IgD-negative memory B cell (primary cell): ENCODE results near the gene PAX2. TPM values are rescaled to one million over a fixed set of nuclear protein-coding genes. Genes with fewer than 3 reads are reported as not detected.

Experiments used
- H3K27ac Mint-ChIP-seq, 3 donors: one replicate each; pipeline ENCODE4 v1.8.0; 2020 to 2022; ENCODE audit warnings: mild to moderate bottlenecking in 3 of 3, mixed read lengths in 3 of 3, moderate library complexity in 1 of 3
- H3K27me3 Mint-ChIP-seq: one replicate; pipeline ENCODE4 v1.8.0; 2021; ENCODE audit warnings: mixed read lengths
- H3K36me3 Mint-ChIP-seq: one replicate; pipeline ENCODE4 v1.8.0; 2020; ENCODE audit warnings: mild to moderate bottlenecking, mixed read lengths
- H3K4me1 Mint-ChIP-seq, 3 donors: one replicate each; pipeline ENCODE4 v1.8.0; 2020 to 2022; ENCODE audit warnings: mixed read lengths in 3 of 3, mild to moderate bottlenecking in 1 of 3
- H3K4me3 Mint-ChIP-seq, 4 donors: one replicate each; pipeline ENCODE4 v1.8.0; 2020 to 2022; ENCODE audit warnings: mild to moderate bottlenecking in 4 of 4, mixed read lengths in 4 of 4, moderate library complexity in 3 of 4
- H3K9me3 Mint-ChIP-seq, 3 donors: one replicate each; pipeline ENCODE4 v1.8.0; 2020 to 2021; ENCODE audit warnings: mixed read lengths in 3 of 3, mild to moderate bottlenecking in 1 of 3
- polyA plus RNA-seq: library from polyadenylated mRNA; unstranded; fragments of 300-500 nt; fragmentation: Illumina TruSeq; gene quantifications from one replicate; pipeline ENCODE4 v1.2.3, GENCODE V29; 2021

Gene PAX2
- polyA plus RNA-seq, 1 donor from 2014 or later, result not detected

DNA sequence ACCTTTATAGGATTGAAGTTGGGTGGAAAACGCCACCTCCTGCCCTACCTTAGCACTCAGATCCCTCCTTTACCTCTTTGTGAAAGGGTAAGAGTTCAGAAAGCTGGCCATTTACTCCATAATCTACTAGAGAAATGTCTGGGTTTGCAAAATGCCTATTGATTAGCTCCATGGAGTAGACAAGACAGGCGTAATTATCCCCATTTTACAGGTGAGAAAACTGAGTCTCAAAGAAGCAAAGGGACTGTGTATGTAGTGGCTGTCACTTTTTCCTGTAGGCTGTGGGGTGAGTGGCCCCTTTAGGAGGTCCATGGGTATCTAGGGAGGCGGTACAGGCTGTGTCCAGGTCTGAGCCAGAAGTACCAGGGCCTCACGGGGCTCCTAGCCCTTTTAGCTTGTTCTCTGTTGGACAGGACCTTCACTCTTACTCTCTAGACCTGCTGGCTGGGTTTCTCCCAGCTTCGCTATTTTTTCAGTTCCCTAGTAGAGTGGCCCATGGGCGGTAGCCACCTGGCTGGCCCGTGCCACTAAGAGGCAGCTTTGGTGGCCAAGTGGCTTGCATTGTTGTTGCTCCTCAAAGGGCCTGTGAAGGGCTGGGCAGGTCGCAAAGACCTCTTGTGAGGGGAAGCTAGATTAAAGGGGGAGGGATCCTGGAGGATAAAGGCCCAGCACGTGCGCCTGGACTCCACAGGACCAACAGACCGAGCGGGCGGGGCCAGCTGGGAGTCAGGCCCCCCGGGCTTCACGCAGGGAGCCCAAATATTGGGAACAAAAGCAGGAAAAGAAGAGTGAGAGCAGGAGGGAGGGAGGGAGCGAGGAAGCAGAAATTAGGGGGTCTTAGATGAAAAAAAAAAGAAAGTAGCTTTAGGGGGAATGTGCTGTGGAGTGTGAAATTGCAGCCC is 4.7 kb upstream of the PAX2 start:
- no peak overlapping the region for H3K4me3 Mint-ChIP-seq
- peak overlapping the region; percentile 78 to 93 (median 80) for H3K27ac Mint-ChIP-seq
- H3K4me1 Mint-ChIP-seq, result peaks cover 8 to 20% (median 11%) of the 10 kb centered on the region in 3 donors
- peaks cover 75% of the 10 kb centered on the region for H3K27me3 Mint-ChIP-seq
- H3K36me3 Mint-ChIP-seq, result peaks cover 2% of the 10 kb centered on the region
- peaks cover 0 to 1% (median 0%) of the 10 kb centered on the region in 3 donors for H3K9me3 Mint-ChIP-seq

DNA sequence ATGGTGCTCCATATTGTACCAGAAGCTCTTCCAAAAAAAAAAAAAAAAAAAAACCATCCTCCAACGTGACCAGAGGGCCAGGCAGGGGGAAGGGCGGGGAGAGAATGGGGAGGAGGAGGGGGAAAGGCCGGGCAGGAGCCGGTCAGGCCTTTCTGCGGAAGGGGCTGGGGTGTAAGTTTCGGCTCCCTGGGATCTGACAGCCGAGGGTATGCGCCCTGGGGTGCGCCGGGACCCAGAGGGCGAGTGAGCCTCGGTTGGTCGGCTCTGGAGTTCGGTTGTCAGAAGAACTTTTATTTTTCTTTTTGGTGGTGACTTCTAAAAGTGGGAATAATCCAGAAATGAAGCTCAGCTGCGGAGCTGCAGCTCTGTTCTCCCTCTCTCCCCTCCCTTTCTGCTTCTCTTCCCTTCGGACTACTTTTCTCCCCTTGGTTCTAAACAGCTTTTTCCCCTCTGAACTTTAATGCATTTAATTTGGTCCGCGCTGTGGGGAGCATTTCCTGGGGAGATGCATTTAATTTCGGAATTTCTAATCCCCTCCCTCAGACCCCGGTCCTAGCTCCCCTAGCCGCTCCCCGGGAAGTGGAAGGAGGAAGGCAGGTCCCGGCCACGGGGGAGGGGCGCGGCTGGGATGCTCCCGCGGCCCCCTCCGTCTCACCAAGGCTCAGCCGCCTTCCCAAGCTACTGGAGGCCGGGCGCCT is 3.9 kb upstream of the PAX2 start:
- Mint-ChIP-seq H3K4me1 (peaks cover 13 to 23% (median 15%) of the 10 kb centered on the region in 3 donors), H3K27ac (no peak overlapping the region), H3K27me3 (peaks cover 75% of the 10 kb centered on the region), H3K9me3 (peaks cover 0 to 1% (median 0%) of the 10 kb centered on the region in 3 donors), H3K4me3 (no peak overlapping the region), H3K36me3 (peaks cover 5% of the 10 kb centered on the region)

GRCh38 chr10:100742076-100742771 is 3.2 kb upstream of the PAX2 start:
- H3K9me3 Mint-ChIP-seq, result peaks cover 0 to 1% (median 0%) of the 10 kb centered on the region in 3 donors
- peak overlapping the region in 1 of 3 donors; percentile 68 for H3K27ac Mint-ChIP-seq
- peaks cover 73% of the 10 kb centered on the region for H3K27me3 Mint-ChIP-seq
- H3K4me1 Mint-ChIP-seq, result peaks cover 18 to 24% (median 19%) of the 10 kb centered on the region in 3 donors
- peak overlapping the region in 3 of 4 donors; percentile 25 to 83 (median 64) for H3K4me3 Mint-ChIP-seq
- peaks cover 5% of the 10 kb centered on the region for H3K36me3 Mint-ChIP-seq

GRCh38 chr10:100742936-100743335 is 2.4 kb upstream of the PAX2 start:
- peaks cover 19 to 23% (median 20%) of the 10 kb centered on the region in 3 donors for H3K4me1 Mint-ChIP-seq
- H3K27me3 Mint-ChIP-seq, result peaks cover 69% of the 10 kb centered on the region
- H3K27ac Mint-ChIP-seq, result peak overlapping the region in 1 of 3 donors; percentile 68
- peaks cover 5% of the 10 kb centered on the region for H3K36me3 Mint-ChIP-seq
- H3K4me3 Mint-ChIP-seq, result peak overlapping the region in 2 of 4 donors; percentile 60 to 64
- H3K9me3 Mint-ChIP-seq, result peaks cover 0 to 1% (median 0%) of the 10 kb centered on the region in 3 donors

GRCh38 chr10:100743626-100744135 is 1.7 kb upstream of the PAX2 start:
- peaks cover 5% of the 10 kb centered on the region for H3K36me3 Mint-ChIP-seq
- H3K4me1 Mint-ChIP-seq, result peaks cover 17 to 21% (median 20%) of the 10 kb centered on the region in 3 donors
- peaks cover 0 to 1% (median 0%) of the 10 kb centered on the region in 3 donors for H3K9me3 Mint-ChIP-seq
- H3K27me3 Mint-ChIP-seq, result peaks cover 63% of the 10 kb centered on the region
- peak overlapping the region; percentile 5 to 50 (median 19) for H3K27ac Mint-ChIP-seq
- peak overlapping the region in 3 of 4 donors; percentile 13 to 80 (median 52) for H3K4me3 Mint-ChIP-seq

- peaks cover 20 to 26% (median 22%) of the 10 kb centered on the region in 3 donors for H3K4me1 Mint-ChIP-seq
- peaks cover 5% of the 10 kb centered on the region for H3K36me3 Mint-ChIP-seq
- peak overlapping the region in 2 of 3 donors; percentile 19 to 73 for H3K27ac Mint-ChIP-seq
- peaks cover 68% of the 10 kb centered on the region for H3K27me3 Mint-ChIP-seq
- H3K9me3 Mint-ChIP-seq, result peaks cover 0 to 1% (median 0%) of the 10 kb centered on the region in 3 donors
- H3K4me3 Mint-ChIP-seq, result peak overlapping the region in 3 of 4 donors; percentile 65 to 74 (median 69)
These were observed 1.0 kb upstream of the PAX2 start for GRCh38 chr10:100744136-100744986.

GRCh38 chr10:100745882-100746783 is 751 bp downstream of the PAX2 start:
- Mint-ChIP-seq H3K4me1 (peaks cover 20 to 27% (median 24%) of the 10 kb centered on the region in 3 donors), H3K9me3 (peaks cover 0 to 1% (median 0%) of the 10 kb centered on the region in 3 donors), H3K4me3 (peak overlapping the region; percentile 67 to 96 (median 80)), H3K27ac (peak overlapping the region in 2 of 3 donors; percentile 33 to 74), H3K27me3 (peaks cover 68% of the 10 kb centered on the region), H3K36me3 (peaks cover 3% of the 10 kb centered on the region)

DNA sequence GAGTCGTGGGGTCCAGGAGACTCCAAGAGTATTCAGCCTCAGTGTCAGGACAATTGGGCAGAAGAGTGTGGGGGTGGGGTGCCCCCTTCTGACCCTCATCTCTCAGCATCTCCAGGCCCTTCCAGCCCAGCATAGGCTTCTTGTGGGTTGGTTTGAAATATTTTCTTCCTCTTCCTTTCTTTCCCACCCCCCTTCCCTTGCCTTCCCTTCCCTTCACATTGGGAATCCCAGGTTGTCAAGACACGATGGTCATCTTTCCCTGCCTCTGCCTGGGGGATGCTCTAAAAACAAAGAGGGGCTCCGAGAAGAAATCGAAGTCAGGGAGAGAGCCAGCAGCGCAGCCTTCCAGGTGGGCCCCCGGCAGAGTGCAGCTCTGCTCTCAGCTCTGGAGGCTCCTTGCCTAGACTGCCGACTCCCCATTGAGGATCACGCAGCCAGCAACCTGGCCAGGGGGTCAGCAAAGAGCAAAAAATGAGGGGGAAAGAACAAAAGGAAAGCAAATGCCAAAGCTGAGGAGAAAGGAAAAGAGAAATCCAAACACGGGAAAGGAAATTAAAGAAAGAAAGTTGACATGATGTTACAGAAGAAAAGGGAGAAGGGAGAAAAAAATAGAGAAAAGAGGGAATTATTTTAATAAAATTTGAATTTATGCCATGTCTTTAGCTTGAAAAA is 1.5 kb downstream of the PAX2 start:
- Mint-ChIP-seq H3K9me3 (peaks cover 0 to 1% (median 0%) of the 10 kb centered on the region in 3 donors), H3K36me3 (peaks cover 3% of the 10 kb centered on the region), H3K27ac (peak overlapping the region in 2 of 3 donors; percentile 74 to 78), H3K4me1 (peaks cover 20 to 27% (median 24%) of the 10 kb centered on the region in 3 donors), H3K4me3 (peak overlapping the region in 3 of 4 donors; percentile 67 to 96 (median 91)), H3K27me3 (peaks cover 74% of the 10 kb centered on the region)

GRCh38 chr10:100747456-100748230 is 2.3 kb downstream of the PAX2 start:
- Mint-ChIP-seq H3K27me3 (peaks cover 74% of the 10 kb centered on the region), H3K36me3 (peaks cover 3% of the 10 kb centered on the region), H3K27ac (peak overlapping the region in 2 of 3 donors; percentile 74 to 78), H3K4me1 (peaks cover 20 to 24% (median 24%) of the 10 kb centered on the region in 3 donors), H3K4me3 (peak overlapping the region in 3 of 4 donors; percentile 50 to 81 (median 72)), H3K9me3 (peaks cover 0 to 1% (median 0%) of the 10 kb centered on the region in 3 donors)

DNA sequence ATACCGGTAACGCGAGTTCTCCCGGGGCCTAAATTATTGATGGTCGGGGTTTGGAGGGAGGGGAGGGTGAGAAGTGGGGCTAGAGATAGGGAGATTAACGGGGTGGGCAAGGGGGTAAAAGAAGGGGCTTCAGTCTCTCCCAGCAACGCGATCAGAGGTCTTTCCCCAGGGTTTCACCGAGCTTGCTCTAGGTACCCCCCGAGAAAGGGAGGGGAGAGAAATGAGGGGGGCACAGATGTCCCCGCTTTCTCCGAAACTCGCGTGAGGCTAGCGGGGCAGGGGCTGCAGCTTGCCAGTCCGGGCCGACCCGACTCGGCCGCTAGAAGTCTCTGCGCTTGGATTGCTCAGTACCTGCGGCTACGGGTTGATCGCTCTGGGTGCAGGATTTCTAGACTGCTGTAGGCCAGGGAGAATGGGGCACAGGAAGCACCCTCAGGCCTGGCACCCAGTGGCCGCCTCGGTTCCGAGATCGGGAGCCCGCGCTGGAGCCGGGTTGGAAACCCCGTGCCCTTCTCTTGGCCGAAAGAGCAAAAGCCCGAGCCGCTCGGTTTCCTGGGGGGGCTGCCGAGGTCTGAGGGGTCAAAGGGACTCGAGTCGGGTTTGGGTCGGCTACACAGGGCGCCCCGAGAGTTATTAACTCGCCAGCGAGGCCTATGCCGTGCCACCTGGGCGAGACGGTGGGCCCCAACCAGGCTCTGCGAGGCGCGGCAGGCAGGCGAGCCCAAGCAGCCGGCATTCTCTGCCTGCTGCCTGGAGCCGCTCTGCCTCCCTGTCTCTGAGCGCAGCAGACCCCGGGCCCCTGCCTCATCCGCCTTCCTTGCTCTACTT is 3.1 kb downstream of the PAX2 start:
- H3K27me3 Mint-ChIP-seq, result peaks cover 68% of the 10 kb centered on the region
- peak overlapping the region in 1 of 3 donors; percentile 2 for H3K27ac Mint-ChIP-seq
- peaks cover 14 to 22% (median 20%) of the 10 kb centered on the region in 3 donors for H3K4me1 Mint-ChIP-seq
- peak overlapping the region; percentile 48 to 81 (median 61) for H3K4me3 Mint-ChIP-seq
- H3K36me3 Mint-ChIP-seq, result peaks cover 3% of the 10 kb centered on the region
- H3K9me3 Mint-ChIP-seq, result peaks cover 0 to 1% (median 0%) of the 10 kb centered on the region in 3 donors

DNA sequence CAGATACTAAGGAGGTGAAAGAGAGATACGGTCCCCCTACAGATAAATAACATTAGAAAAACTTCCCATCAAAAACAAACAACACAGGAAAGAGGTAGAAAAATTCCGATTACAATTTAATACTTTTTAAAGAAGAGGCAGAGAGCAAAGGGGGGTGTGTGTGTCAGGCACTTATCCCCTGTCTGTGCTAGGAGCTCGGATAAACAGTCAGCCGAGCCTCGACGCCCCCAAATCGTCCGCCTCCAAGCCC is 3.6 kb downstream of the PAX2 start:
- H3K9me3 Mint-ChIP-seq, result no peaks in the 10 kb centered on the region
- H3K27ac Mint-ChIP-seq, result peak overlapping the region in 1 of 3 donors; percentile 48
- H3K36me3 Mint-ChIP-seq, result peaks cover 3% of the 10 kb centered on the region
- peak overlapping the region in 3 of 4 donors; percentile 50 to 60 (median 55) for H3K4me3 Mint-ChIP-seq
- peaks cover 64% of the 10 kb centered on the region for H3K27me3 Mint-ChIP-seq
- peaks cover 12 to 20% (median 17%) of the 10 kb centered on the region in 3 donors for H3K4me1 Mint-ChIP-seq
